Stimulated activated CD8-positive, alpha-beta memory T cell treated with anti-CD3 and anti-CD28 coated beads, Interleukin-15, amount 100 ng/mL, for 48 hours (primary cell): ENCODE data around the gene KIF1B.
A peak's percentile ranks its signal among the peaks of the same experiment; 100 is the strongest.
"Not testable (repeated sequence)": the region's sequence is repeated elsewhere in the genome, so short reads cannot be mapped to it uniquely, and the experiment has no call there.

Experiments used
- DNase-seq, 2 donors: peaks; one replicate each; pipeline ENCODE4 v3.0.0-alpha.2; 2020; ENCODE audit warnings: low read depth in 2 of 2

Gene KIF1B

GRCh38 chr1:10337436-10337835, 127.1 kb downstream of the KIF1B start:
- DNase-seq: no peak

- peak; percentile 14 to 17 for DNase-seq
Measured at GRCh38 chr1:10338047-10338446, 127.7 kb downstream of the KIF1B start.

- DNase-seq: no peak
Measured at GRCh38 chr1:10338611-10339010, 128.2 kb downstream of the KIF1B start.

- no peak for DNase-seq
Measured at GRCh38 chr1:10339036-10339567, 128.7 kb downstream of the KIF1B start.

GRCh38 chr1:10339815-10340214, 129.4 kb downstream of the KIF1B start:
- no peak for DNase-seq

- DNase-seq: no peak
Measured at GRCh38 chr1:10340930-10341590, 130.7 kb downstream of the KIF1B start.

GRCh38 chr1:10347109-10347508, 136.7 kb downstream of the KIF1B start:
- no peak for DNase-seq

GRCh38 chr1:10353282-10353681, 142.9 kb downstream of the KIF1B start:
- DNase-seq: no peak

- no peak for DNase-seq
Measured at GRCh38 chr1:10353693-10354092, 143.3 kb downstream of the KIF1B start.

- no peak for DNase-seq
Measured at GRCh38 chr1:10360045-10360444, 149.7 kb downstream of the KIF1B start.

- no peak for DNase-seq
Measured at GRCh38 chr1:10361515-10361914, 151.1 kb downstream of the KIF1B start.

GRCh38 chr1:10368194-10368593, 157.8 kb downstream of the KIF1B start:
- no peak for DNase-seq

GRCh38 chr1:10374442-10374860, 164.1 kb downstream of the KIF1B start:
- no peak for DNase-seq

- DNase-seq: not testable (repeated sequence)
Measured at GRCh38 chr1:10377365-10378029, 167.1 kb downstream of the KIF1B start.

GRCh38 chr1:10378081-10378841, 167.9 kb downstream of the KIF1B start:
- DNase-seq: no peak

GRCh38 chr1:10379101-10379620, 168.8 kb downstream of the KIF1B start:
- no peak for DNase-seq

GRCh38 chr1:10379676-10380075, 169.3 kb downstream of the KIF1B start:
- no peak for DNase-seq

- DNase-seq: no peak
Measured at GRCh38 chr1:10380594-10381275, 170.4 kb downstream of the KIF1B start.

GRCh38 chr1:10383630-10384029, 173.3 kb downstream of the KIF1B start:
- no peak for DNase-seq

- no peak for DNase-seq
Measured at GRCh38 chr1:10384219-10384618, 173.8 kb downstream of the KIF1B start.

GRCh38 chr1:10386761-10387676, 176.6 kb downstream of the KIF1B start:
- no peak for DNase-seq
